ENCODE results near the gene SND1.
A peak's percentile ranks its signal among the peaks of the same experiment; 100 is the strongest.

SND1 gene

GRCh38 chr7:127818306-127818705, 166.3 kb downstream of the SND1 start:
- Histone ChIP-seq H3K9me3 (ENCODE audit: low read length) (no peaks in the 10 kb centered on the region), H3K4me3 (ENCODE audit: low read depth, low read length, poor library complexity, severe bottlenecking) (no peak overlapping the region), H4K20me1 (ENCODE audit: insufficient read depth, low read length) (no peaks in the 10 kb centered on the region; the same call in 1 of the 2 replicates), H3F3A (ENCODE audit: insufficient read depth, low read length) (no peaks in the 10 kb centered on the region), H2AFZ (ENCODE audit: low read length) (no peak overlapping the region), H3K9me2 (ENCODE audit: low read depth, low read length) (no peaks in the 10 kb centered on the region), H3K9ac (ENCODE audit: low read length) (no peak overlapping the region), H3K4me2 (ENCODE audit: low read length) (no peak overlapping the region), H3K4me1 (ENCODE audit: insufficient read depth, low read length, severe bottlenecking) (peaks cover 39% of the 10 kb centered on the region), H3K27ac (ENCODE audit: low read depth, low read length, poor library complexity, severe bottlenecking) (no peak overlapping the region), H3K36me3 (ENCODE audit: insufficient read depth, low read length) (peaks cover 9% of the 10 kb centered on the region; the same call in 1 of the 2 replicates), H3K27me3 (ENCODE audit: insufficient read depth, low read length) (no peaks in the 10 kb centered on the region), H3K79me2 (ENCODE audit: insufficient read depth, low read length) (peaks cover 27% of the 10 kb centered on the region; the same call in 1 of the 2 replicates)
- no peak for TF ChIP-seq EZH2 (IDR thresholded peaks at IDR 0.05; ENCODE audit: borderline replicate concordance, low read length)
- TF ChIP-seq, protein P1, sequence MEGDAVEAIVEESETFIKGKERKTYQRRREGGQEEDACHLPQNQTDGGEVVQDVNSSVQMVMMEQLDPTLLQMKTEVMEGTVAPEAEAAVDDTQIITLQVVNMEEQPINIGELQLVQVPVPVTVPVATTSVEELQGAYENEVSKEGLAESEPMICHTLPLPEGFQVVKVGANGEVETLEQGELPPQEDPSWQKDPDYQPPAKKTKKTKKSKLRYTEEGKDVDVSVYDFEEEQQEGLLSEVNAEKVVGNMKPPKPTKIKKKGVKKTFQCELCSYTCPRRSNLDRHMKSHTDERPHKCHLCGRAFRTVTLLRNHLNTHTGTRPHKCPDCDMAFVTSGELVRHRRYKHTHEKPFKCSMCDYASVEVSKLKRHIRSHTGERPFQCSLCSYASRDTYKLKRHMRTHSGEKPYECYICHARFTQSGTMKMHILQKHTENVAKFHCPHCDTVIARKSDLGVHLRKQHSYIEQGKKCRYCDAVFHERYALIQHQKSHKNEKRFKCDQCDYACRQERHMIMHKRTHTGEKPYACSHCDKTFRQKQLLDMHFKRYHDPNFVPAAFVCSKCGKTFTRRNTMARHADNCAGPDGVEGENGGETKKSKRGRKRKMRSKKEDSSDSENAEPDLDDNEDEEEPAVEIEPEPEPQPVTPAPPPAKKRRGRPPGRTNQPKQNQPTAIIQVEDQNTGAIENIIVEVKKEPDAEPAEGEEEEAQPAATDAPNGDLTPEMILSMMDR (IDR thresholded peaks at IDR 0.05; ENCODE audit: low read length), result no peak

- peaks cover 9% of the 10 kb centered on the region; the same call in 1 of the 2 replicates for H3K36me3 ChIP-seq (ENCODE audit: insufficient read depth, low read length)
- H3K9me3 ChIP-seq (ENCODE audit: low read length), result no peaks in the 10 kb centered on the region
- H3K9ac ChIP-seq (ENCODE audit: low read length), result no peak overlapping the region
- H3K9me2 ChIP-seq (ENCODE audit: low read depth, low read length), result no peaks in the 10 kb centered on the region
- H3K27ac ChIP-seq (ENCODE audit: low read depth, low read length, poor library complexity, severe bottlenecking), result peak overlapping the region; percentile 6
- H3F3A ChIP-seq (ENCODE audit: insufficient read depth, low read length), result no peaks in the 10 kb centered on the region
- no peaks in the 10 kb centered on the region; the same call in 1 of the 2 replicates for H4K20me1 ChIP-seq (ENCODE audit: insufficient read depth, low read length)
- no peak overlapping the region for H2AFZ ChIP-seq (ENCODE audit: low read length)
- H3K79me2 ChIP-seq (ENCODE audit: insufficient read depth, low read length), result peaks cover 20% of the 10 kb centered on the region; the same call in 1 of the 2 replicates
- H3K4me3 ChIP-seq (ENCODE audit: low read depth, low read length, poor library complexity, severe bottlenecking), result no peak overlapping the region
- H3K4me1 ChIP-seq (ENCODE audit: insufficient read depth, low read length, severe bottlenecking), result peaks cover 40% of the 10 kb centered on the region
- no peaks in the 10 kb centered on the region for H3K27me3 ChIP-seq (ENCODE audit: insufficient read depth, low read length)
- peak overlapping the region; percentile 9; the same call in 1 of the 2 replicates for H3K4me2 ChIP-seq (ENCODE audit: low read length)
- no peak for TF ChIP-seq EZH2 (IDR thresholded peaks at IDR 0.05; ENCODE audit: borderline replicate concordance, low read length)
- TF ChIP-seq, protein P1 (IDR thresholded peaks at IDR 0.05; ENCODE audit: low read length), result no peak
Measured at GRCh38 chr7:127819975-127820731, 168.2 kb downstream of the SND1 start.

- Histone ChIP-seq H3K9me3 (ENCODE audit: low read length) (no peaks in the 10 kb centered on the region), H3K4me3 (ENCODE audit: low read depth, low read length, poor library complexity, severe bottlenecking) (no peak overlapping the region), H3K27ac (ENCODE audit: low read depth, low read length, poor library complexity, severe bottlenecking) (no peak overlapping the region), H3K9me2 (ENCODE audit: low read depth, low read length) (no peaks in the 10 kb centered on the region), H3K36me3 (ENCODE audit: insufficient read depth, low read length) (peaks cover 9% of the 10 kb centered on the region; the same call in 1 of the 2 replicates), H3K27me3 (ENCODE audit: insufficient read depth, low read length) (no peaks in the 10 kb centered on the region), H3F3A (ENCODE audit: insufficient read depth, low read length) (no peaks in the 10 kb centered on the region), H3K9ac (ENCODE audit: low read length) (no peak overlapping the region), H3K4me1 (ENCODE audit: insufficient read depth, low read length, severe bottlenecking) (peaks cover 39% of the 10 kb centered on the region), H3K4me2 (ENCODE audit: low read length) (no peak overlapping the region; the same call in 1 of the 2 replicates), H3K79me2 (ENCODE audit: insufficient read depth, low read length) (peaks cover 20% of the 10 kb centered on the region; the same call in 1 of the 2 replicates), H4K20me1 (ENCODE audit: insufficient read depth, low read length) (no peaks in the 10 kb centered on the region; the same call in 1 of the 2 replicates), H2AFZ (ENCODE audit: low read length) (no peak overlapping the region)
- TF ChIP-seq EZH2 (IDR thresholded peaks at IDR 0.05; ENCODE audit: borderline replicate concordance, low read length), result no peak
- TF ChIP-seq, protein P1 (IDR thresholded peaks at IDR 0.05; ENCODE audit: low read length), result no peak
Measured at GRCh38 chr7:127820732-127821085, 168.7 kb downstream of the SND1 start.

Measured in OCI-LY1 (cell line).